Pancreas (tissue), 10 donors: ENCODE measurements around the gene CCSER1. TPM values are rescaled to one million over a fixed set of nuclear protein-coding genes. Genes with fewer than 3 reads are reported as not detected.

Experiments
- ATAC-seq, 4 donors: fragments of 200-7000 bp; cut with Tn5 transposase; one replicate each; pipeline versions ENCODE4 v1.8.0 to v1.9.1; 2020; ENCODE audit warnings: mild to moderate bottlenecking in 4 of 4, moderate library complexity in 4 of 4
- DNase-seq, 6 donors: peaks; one replicate each; pipeline ENCODE4 v3.0.0-alpha.2; 2020
- FAIRE-seq: peaks from 2 replicates; lab custom pipeline; 2012; peaks lifted over from hg19 to GRCh38; lab: Jason Lieb, UNC
- H3K27ac ChIP-seq, 4 donors: fragments of 200-600 bp; sonication (generic); 1 replicate in 3 of 4; 2 replicates in 1 of 4; pipeline versions ENCODE4 v1.5.0 to v1.8.0; 2020
- H3K27me3 ChIP-seq, 4 donors: fragments of 200-600 bp; one replicate each; pipeline ENCODE4 v1.8.0; 2021
- H3K36me3 ChIP-seq, 3 donors: fragments of 200-600 bp; sonication (generic) in 1 of 3; one replicate each; pipeline versions ENCODE4 v1.5.0 to v1.8.0; 2020 to 2021
- H3K4me1 ChIP-seq, 3 donors: fragments of 200-600 bp; one replicate each; pipeline ENCODE4 v1.8.0; 2021
- H3K4me3 ChIP-seq, 4 donors: fragments of 200-600 bp; sonication (generic) in 2 of 4; one replicate each; pipeline versions ENCODE4 v1.5.0 to v1.8.0; 2020 to 2021
- H3K9me3 ChIP-seq, 4 donors: fragments of 200-600 bp; one replicate each; pipeline ENCODE4 v1.8.0; 2021
- WGBS, 2 donors: extraction: QIAGEN DNeasy Blood & Tissue Kit; methylation state at CpG; one replicate each; pipeline ENCODE4 v1.1.7; 2013; 5-methylcytosine and 5-hydroxymethylcytosine counted together
- intact Hi-C, 3 donors: fragments of 100-400 bp; cut with DNase I; formaldehyde crosslinking; loops; one replicate each; pipeline versions ENCODE4 v1.11.1 to v1.14.2; 2022
- polyA plus RNA-seq, 2 donors: library from polyadenylated mRNA; stranded (reverse); fragments of 200-250 nt; gene quantifications; one replicate each; pipeline ENCODE4 v1.2.3, GENCODE V29; 2013
- total RNA-seq, 6 donors: library from RNA; stranded (reverse); fragmentation: NEBNext Ultra II Directional in 4 of 6; extraction: Animal tissue kit (Norgen Biotek cat#: 25700) in 4 of 6; gene quantifications; one replicate each; pipeline versions ENCODE4 v1.2.1 to v1.2.4, GENCODE V29; 2021 to 2023
- TF ChIP-seq, protein P1 (sequence below), 4 donors: fragments of 200-600 bp; sonication (generic) in 3 of 4; IDR thresholded peaks; one replicate each; pipeline versions ENCODE4 v1.5.0 to v1.8.0; 2021; ENCODE audit warnings: antibody characterized with exemption in 4 of 4
- donor health status: healthy with polysubstance abuse.
- donor health status: DM: no; HTN: no; CAD: no; lungs with moderate emphysema.
- donor health status: DM: no; HTN: no; CAD: no.
- donor health status: control.
- donor health status: control.
- donor health status: Bipolar disorder and iron deficiency.
- donor health status: DM: yes; HTN: yes; CAD: no.
- donor health status: DM: no; HTN: no; CAD: no.
- donor health status: DM: no; HTN: no; CAD: no.
- donor health status: DM: yes; HTN: yes; CAD: no.

CCSER1 gene
- total and polyA plus RNA-seq, 8 donors, result 0.99 to 12.7 (median 5.1) TPM

DNA sequence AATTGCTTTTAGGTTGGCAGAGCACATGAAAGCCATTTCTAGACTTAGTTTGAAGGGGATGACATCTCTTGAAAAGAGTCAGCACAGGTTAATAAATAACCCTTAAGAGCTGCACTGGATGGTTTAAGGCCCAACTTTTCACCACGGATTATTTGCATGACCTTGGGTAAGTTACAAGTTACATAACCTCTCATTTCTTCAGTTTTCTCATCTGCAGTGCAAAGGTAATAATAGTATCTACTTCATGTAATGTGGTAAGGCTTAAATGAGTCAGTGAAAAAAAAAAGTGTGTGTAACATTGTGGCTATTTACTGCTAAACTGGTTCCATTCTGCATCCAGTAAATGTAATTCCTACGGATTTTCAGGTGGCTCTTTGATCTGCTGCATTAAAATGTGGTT is 715.8 kb downstream of the CCSER1 start:
- Histone ChIP-seq H3K4me3 (no peak overlapping the region), H3K4me1 (peaks cover 4 to 19% (median 6%) of the 10 kb centered on the region in 3 donors), H3K27me3 (no peaks in the 10 kb centered on the region), H3K9me3 (no peaks in the 10 kb centered on the region), H3K27ac (no peak overlapping the region), H3K36me3 (no peaks in the 10 kb centered on the region)
- 37 to 40% methylated on average over 2 of the region's 2 CpGs for WGBS, 2 donors
- intact Hi-C loops, result no loop called here
- peak in 1 of 6 donors; percentile 13 for DNase-seq
- peak; percentile 91 to 96 (median 96) for ATAC-seq
- TF ChIP-seq, protein P1, sequence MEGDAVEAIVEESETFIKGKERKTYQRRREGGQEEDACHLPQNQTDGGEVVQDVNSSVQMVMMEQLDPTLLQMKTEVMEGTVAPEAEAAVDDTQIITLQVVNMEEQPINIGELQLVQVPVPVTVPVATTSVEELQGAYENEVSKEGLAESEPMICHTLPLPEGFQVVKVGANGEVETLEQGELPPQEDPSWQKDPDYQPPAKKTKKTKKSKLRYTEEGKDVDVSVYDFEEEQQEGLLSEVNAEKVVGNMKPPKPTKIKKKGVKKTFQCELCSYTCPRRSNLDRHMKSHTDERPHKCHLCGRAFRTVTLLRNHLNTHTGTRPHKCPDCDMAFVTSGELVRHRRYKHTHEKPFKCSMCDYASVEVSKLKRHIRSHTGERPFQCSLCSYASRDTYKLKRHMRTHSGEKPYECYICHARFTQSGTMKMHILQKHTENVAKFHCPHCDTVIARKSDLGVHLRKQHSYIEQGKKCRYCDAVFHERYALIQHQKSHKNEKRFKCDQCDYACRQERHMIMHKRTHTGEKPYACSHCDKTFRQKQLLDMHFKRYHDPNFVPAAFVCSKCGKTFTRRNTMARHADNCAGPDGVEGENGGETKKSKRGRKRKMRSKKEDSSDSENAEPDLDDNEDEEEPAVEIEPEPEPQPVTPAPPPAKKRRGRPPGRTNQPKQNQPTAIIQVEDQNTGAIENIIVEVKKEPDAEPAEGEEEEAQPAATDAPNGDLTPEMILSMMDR (IDR thresholded peaks at IDR 0.05), result no peak
- no peak for FAIRE-seq

- Histone ChIP-seq H3K4me1 (peaks cover 4 to 19% (median 6%) of the 10 kb centered on the region in 3 donors), H3K27me3 (no peaks in the 10 kb centered on the region), H3K4me3 (no peak overlapping the region), H3K27ac (no peak overlapping the region), H3K9me3 (no peaks in the 10 kb centered on the region), H3K36me3 (no peaks in the 10 kb centered on the region)
- intact Hi-C loops, result no loop called here
- FAIRE-seq, result no peak
- TF ChIP-seq, protein P1 (IDR thresholded peaks at IDR 0.05), result no peak
- no peak for ATAC-seq
- DNase-seq, result no peak
These were observed 717.0 kb downstream of the CCSER1 start for GRCh38 chr4:90844241-90844640.

- H3K4me3 ChIP-seq, result no peak overlapping the region
- ATAC-seq (no peak), DNase-seq (no peak), FAIRE-seq (no peak)
- TF ChIP-seq, protein P1 (IDR thresholded peaks at IDR 0.05), result no peak
- intact Hi-C loops, result no loop called here
- H3K27ac ChIP-seq, result no peak overlapping the region
- no peaks in the 10 kb centered on the region for H3K27me3 ChIP-seq
- H3K4me1 ChIP-seq, result peaks cover 4 to 19% (median 6%) of the 10 kb centered on the region in 3 donors
- H3K9me3 ChIP-seq, result no peaks in the 10 kb centered on the region
- H3K36me3 ChIP-seq, result no peaks in the 10 kb centered on the region
These were observed 718.6 kb downstream of the CCSER1 start for GRCh38 chr4:90845777-90846176.

DNA sequence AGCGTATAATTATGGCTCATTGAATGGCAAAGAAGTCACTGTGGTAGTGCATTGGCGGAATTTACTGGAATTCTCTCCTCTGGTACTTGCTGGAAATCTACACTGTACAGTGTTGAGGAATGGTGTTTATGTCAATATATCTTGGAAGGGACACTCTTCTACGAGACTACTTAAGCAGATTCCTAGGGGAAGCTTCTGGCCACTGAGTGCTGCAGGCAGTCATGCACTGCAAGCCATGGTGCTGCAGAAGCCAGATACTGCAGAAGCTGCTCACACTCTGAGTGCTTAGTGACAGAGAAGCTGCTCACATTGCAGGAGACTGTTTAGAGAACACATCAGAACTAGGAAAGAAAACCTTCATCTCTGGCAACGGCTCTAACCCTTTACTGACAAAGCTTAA is 725.0 kb downstream of the CCSER1 start:
- Histone ChIP-seq H3K27me3 (no peaks in the 10 kb centered on the region), H3K27ac (no peak overlapping the region), H3K9me3 (no peaks in the 10 kb centered on the region), H3K4me3 (no peak overlapping the region), H3K36me3 (no peaks in the 10 kb centered on the region), H3K4me1 (no peaks in the 10 kb centered on the region)
- TF ChIP-seq, protein P1 (IDR thresholded peaks at IDR 0.05), result no peak
- FAIRE-seq (no peak), DNase-seq (no peak), ATAC-seq (no peak)
- WGBS, 2 donors, result 68 to 70% methylated on average over 4 of the region's 4 CpGs
- intact Hi-C loops, result no loop called here

DNA sequence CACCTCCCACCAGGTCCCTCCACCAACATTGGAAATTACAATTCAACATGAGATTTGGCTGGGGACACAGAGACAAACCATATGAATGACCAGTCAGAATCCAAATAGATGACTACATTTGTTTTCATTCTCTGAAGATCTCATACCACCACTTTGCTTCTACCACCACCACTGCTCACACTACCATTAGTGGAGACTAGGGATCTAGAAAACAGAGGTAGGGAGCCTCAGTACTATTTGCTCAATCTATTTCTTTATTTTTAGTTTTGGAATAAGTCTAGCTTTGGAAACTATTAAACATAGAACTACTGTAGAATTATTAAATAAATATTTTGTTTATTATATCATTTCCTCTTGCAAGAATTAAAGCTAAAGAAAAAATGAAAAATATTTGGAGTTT is 727.9 kb downstream of the CCSER1 start:
- no peaks in the 10 kb centered on the region for H3K9me3 ChIP-seq
- H3K27ac ChIP-seq, result no peak overlapping the region
- intact Hi-C loops, result no loop called here
- no peaks in the 10 kb centered on the region for H3K36me3 ChIP-seq
- H3K27me3 ChIP-seq, result no peaks in the 10 kb centered on the region
- no peak for FAIRE-seq
- DNase-seq, result no peak
- no peak overlapping the region for H3K4me3 ChIP-seq
- TF ChIP-seq, protein P1 (IDR thresholded peaks at IDR 0.05), result no peak
- ATAC-seq, result no peak
- H3K4me1 ChIP-seq, result no peaks in the 10 kb centered on the region
